OCI-LY7 (cell line): ENCODE results near the gene CEP95.

Experiments
- CTCF ChIP-seq: fragments of 200-600 bp; sonication (generic); conservative IDR thresholded peaks from 2 replicates; pipeline ENCODE4 v1.5.1; 2014; ENCODE audit warnings: mild to moderate bottlenecking, antibody characterized with exemption, low read length, moderate library complexity, mixed read lengths
- EZH2phosphoT487 ChIP-seq: fragments of 200-600 bp; sonication (generic); IDR thresholded peaks from 2 replicates; pipeline ENCODE4 v1.6.1; 2018; ENCODE audit warnings: low read depth, borderline replicate concordance, mild to moderate bottlenecking, mixed run types, antibody characterized with exemption, low read length, moderate library complexity, mixed read lengths

- no peak for TF ChIP-seq CTCF
- TF ChIP-seq EZH2phosphoT487, result no peak
These were observed 30.1 kb downstream of the CEP95 start for GRCh38 chr17:64536913-64537312.
